Pancreas (tissue), 10 donors: ENCODE data around the gene CEACAM1. TPM values are rescaled to one million over a fixed set of nuclear protein-coding genes. Genes with fewer than 3 reads are reported as not detected.
A peak's percentile ranks its signal among the peaks of the same experiment; 100 is the strongest.

Experiments used
- ATAC-seq, 4 donors: fragments of 200-7000 bp; cut with Tn5 transposase; one replicate each; pipeline versions ENCODE4 v1.8.0 to v1.9.1; 2020; ENCODE audit warnings: mild to moderate bottlenecking in 4 of 4, moderate library complexity in 4 of 4
- DNase-seq, 6 donors: peaks; one replicate each; pipeline ENCODE4 v3.0.0-alpha.2; 2020
- FAIRE-seq: peaks from 2 replicates; lab custom pipeline; 2012; peaks lifted over from hg19 to GRCh38; lab: Jason Lieb, UNC
- H3K27ac ChIP-seq, 4 donors: fragments of 200-600 bp; sonication (generic); 1 replicate in 3 of 4; 2 replicates in 1 of 4; pipeline versions ENCODE4 v1.5.0 to v1.8.0; 2020
- H3K27me3 ChIP-seq, 4 donors: fragments of 200-600 bp; one replicate each; pipeline ENCODE4 v1.8.0; 2021
- H3K36me3 ChIP-seq, 3 donors: fragments of 200-600 bp; sonication (generic) in 1 of 3; one replicate each; pipeline versions ENCODE4 v1.5.0 to v1.8.0; 2020 to 2021
- H3K4me1 ChIP-seq, 3 donors: fragments of 200-600 bp; one replicate each; pipeline ENCODE4 v1.8.0; 2021
- H3K4me3 ChIP-seq, 4 donors: fragments of 200-600 bp; sonication (generic) in 2 of 4; one replicate each; pipeline versions ENCODE4 v1.5.0 to v1.8.0; 2020 to 2021
- H3K9me3 ChIP-seq, 4 donors: fragments of 200-600 bp; one replicate each; pipeline ENCODE4 v1.8.0; 2021
- WGBS, 2 donors: extraction: QIAGEN DNeasy Blood & Tissue Kit; methylation state at CpG; one replicate each; pipeline ENCODE4 v1.1.7; 2013; 5-methylcytosine and 5-hydroxymethylcytosine counted together
- intact Hi-C, 3 donors: fragments of 100-400 bp; cut with DNase I; formaldehyde crosslinking; loops; one replicate each; pipeline versions ENCODE4 v1.11.1 to v1.14.2; 2022
- polyA plus RNA-seq, 2 donors: library from polyadenylated mRNA; stranded (reverse); fragments of 200-250 nt; gene quantifications; one replicate each; pipeline ENCODE4 v1.2.3, GENCODE V29; 2013
- total RNA-seq, 6 donors: library from RNA; stranded (reverse); fragmentation: NEBNext Ultra II Directional in 4 of 6; extraction: Animal tissue kit (Norgen Biotek cat#: 25700) in 4 of 6; gene quantifications; one replicate each; pipeline versions ENCODE4 v1.2.1 to v1.2.4, GENCODE V29; 2021 to 2023
- TF ChIP-seq, protein P1 (sequence below), 4 donors: fragments of 200-600 bp; sonication (generic) in 3 of 4; IDR thresholded peaks; one replicate each; pipeline versions ENCODE4 v1.5.0 to v1.8.0; 2021; ENCODE audit warnings: antibody characterized with exemption in 4 of 4
- donor health status: healthy with polysubstance abuse.
- donor health status: DM: no; HTN: no; CAD: no; lungs with moderate emphysema.
- donor health status: DM: no; HTN: no; CAD: no.
- donor health status: control.
- donor health status: control.
- donor health status: Bipolar disorder and iron deficiency.
- donor health status: DM: yes; HTN: yes; CAD: no.
- donor health status: DM: no; HTN: no; CAD: no.
- donor health status: DM: no; HTN: no; CAD: no.
- donor health status: DM: yes; HTN: yes; CAD: no.

The CEACAM1 gene
- total and polyA plus RNA-seq, 8 donors: 1.3 to 7.2 (median 1.9) TPM

DNA sequence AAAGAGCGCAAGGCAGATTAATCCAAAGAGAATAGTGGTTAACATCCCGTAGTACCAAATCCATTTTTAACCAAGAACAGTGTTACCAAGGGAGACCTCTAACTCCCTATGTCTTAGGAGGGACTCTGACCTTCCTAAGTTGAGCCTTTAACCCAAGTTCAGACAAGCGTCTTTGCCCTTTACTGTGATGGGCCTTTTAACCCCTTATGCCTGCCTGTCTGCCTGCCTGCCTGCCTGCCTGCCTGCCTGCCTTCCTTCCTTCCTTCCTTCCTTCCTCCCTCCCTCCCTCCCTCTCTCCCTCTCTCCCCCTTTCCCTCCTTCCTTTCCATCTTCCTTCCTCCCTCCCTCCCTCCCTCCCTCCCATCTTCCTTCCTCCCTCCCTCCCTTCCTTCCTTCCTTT lies 32.6 kb downstream of the CEACAM1 start:
- TF ChIP-seq, protein P1, sequence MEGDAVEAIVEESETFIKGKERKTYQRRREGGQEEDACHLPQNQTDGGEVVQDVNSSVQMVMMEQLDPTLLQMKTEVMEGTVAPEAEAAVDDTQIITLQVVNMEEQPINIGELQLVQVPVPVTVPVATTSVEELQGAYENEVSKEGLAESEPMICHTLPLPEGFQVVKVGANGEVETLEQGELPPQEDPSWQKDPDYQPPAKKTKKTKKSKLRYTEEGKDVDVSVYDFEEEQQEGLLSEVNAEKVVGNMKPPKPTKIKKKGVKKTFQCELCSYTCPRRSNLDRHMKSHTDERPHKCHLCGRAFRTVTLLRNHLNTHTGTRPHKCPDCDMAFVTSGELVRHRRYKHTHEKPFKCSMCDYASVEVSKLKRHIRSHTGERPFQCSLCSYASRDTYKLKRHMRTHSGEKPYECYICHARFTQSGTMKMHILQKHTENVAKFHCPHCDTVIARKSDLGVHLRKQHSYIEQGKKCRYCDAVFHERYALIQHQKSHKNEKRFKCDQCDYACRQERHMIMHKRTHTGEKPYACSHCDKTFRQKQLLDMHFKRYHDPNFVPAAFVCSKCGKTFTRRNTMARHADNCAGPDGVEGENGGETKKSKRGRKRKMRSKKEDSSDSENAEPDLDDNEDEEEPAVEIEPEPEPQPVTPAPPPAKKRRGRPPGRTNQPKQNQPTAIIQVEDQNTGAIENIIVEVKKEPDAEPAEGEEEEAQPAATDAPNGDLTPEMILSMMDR (IDR thresholded peaks at IDR 0.05): no peak
- DNase-seq: no peak
- intact Hi-C loops: no loop called here
- Histone ChIP-seq H3K9me3 (no peaks in the 10 kb centered on the region), H3K27me3 (no peaks in the 10 kb centered on the region), H3K4me3 (no peak overlapping the region), H3K27ac (no peak overlapping the region), H3K4me1 (peaks cover 0 to 20% (median 17%) of the 10 kb centered on the region in 3 donors), H3K36me3 (no peaks in the 10 kb centered on the region)
- 86 to 92% methylated on average over 3 of the region's 3 CpGs for WGBS, 2 donors
- FAIRE-seq: no peak
- no peak for ATAC-seq

DNA sequence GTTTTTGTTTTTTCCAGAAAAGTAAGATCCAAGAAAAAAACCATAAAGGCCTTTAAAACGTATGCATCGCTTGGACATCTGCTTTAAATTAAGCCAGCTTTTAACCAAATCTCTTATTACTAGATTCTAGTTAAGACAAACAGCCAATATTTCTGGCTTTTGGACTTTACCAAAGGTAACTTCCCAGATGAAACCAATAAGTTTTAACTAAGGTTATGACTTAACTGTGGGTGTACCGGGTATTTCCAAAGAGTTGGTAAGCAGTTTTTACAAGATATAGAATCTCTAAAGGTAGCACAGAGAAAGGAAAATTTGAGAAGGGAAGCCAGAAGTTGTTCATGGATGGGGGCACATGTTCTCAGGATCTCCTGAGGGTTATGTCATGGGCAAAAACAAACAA lies 34.0 kb downstream of the CEACAM1 start:
- TF ChIP-seq, protein P1 (IDR thresholded peaks at IDR 0.05): no peak
- no peak for ATAC-seq
- Histone ChIP-seq H3K9me3 (no peaks in the 10 kb centered on the region), H3K27ac (no peak overlapping the region), H3K27me3 (no peaks in the 10 kb centered on the region), H3K4me1 (peaks cover 0 to 20% (median 19%) of the 10 kb centered on the region in 3 donors), H3K36me3 (no peaks in the 10 kb centered on the region), H3K4me3 (no peak overlapping the region)
- FAIRE-seq: no peak
- intact Hi-C loops: no loop called here
- 88 to 90% methylated on average over 3 of the region's 3 CpGs for WGBS, 2 donors
- no peak for DNase-seq

DNA sequence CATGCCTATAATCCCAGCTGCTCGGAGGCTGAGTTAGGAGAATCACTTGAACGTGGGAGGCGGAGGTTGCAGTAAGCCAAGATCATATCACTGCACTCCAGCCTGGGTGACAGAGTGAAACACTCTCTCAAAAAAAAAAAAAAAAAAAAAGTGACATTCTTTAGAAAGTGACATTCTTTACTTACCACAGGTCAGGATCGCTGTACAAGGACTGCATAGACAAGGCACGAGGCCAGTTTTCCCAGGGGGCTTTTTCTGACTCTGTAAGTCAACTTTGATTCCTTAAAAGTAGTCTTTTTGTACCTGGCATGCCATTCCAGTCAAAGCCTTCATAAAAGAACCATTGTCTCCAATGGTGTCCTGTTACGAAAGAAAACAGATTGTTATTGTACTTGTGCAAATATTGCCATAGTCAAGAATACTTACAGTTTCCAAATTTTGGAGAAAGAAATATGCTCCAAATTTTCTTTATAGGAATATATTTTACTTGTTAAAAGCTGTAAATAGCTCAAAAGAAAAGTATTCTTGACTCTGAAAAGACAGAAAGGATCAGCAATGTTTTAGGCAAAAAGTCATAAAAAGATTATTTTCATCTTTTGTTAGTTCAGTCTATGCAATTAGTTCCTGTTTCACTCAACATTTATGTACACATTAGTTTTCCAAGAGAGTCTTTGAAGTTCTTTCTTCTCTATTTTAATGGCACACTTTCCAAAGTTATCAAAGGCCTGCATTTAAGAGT lies 39.3 kb downstream of the CEACAM1 start:
- no peaks in the 10 kb centered on the region for H3K9me3 ChIP-seq
- 60 to 63% methylated on average over 6 of the region's 6 CpGs for WGBS, 2 donors
- no peaks in the 10 kb centered on the region for H3K36me3 ChIP-seq
- intact Hi-C loops: no loop called here
- peak overlapping the region in 3 of 4 donors; percentile 47 to 59 (median 57) for H3K27ac ChIP-seq
- no peak overlapping the region for H3K4me3 ChIP-seq
- ATAC-seq (peak; percentile 49 to 73 (median 65)), FAIRE-seq (no peak), DNase-seq (peak in 3 of 6 donors; percentile 26 to 29 (median 28))
- TF ChIP-seq, protein P1 (IDR thresholded peaks at IDR 0.05): no peak
- H3K27me3 ChIP-seq: no peaks in the 10 kb centered on the region
- peaks cover 0 to 7% (median 6%) of the 10 kb centered on the region in 3 donors for H3K4me1 ChIP-seq

DNA sequence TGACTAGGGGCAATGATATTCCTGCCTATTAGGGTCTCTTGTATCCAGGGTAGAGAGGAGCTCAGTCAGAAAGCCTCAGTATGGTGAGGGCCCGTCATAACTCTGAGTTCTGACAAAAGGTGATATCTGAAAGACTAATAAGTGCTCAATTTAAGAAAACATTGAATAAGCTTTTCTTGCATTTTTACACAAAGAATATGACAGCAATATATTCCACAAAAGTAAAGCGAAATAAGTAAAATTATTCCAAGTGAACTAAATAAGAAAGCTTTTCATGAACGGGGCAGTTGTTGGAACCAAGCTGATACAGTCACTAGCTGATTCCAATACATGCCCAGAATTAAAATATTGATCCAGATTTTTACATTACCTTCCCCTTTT lies 40.5 kb downstream of the CEACAM1 start:
- TF ChIP-seq, protein P1 (IDR thresholded peaks at IDR 0.05): no peak
- no peaks in the 10 kb centered on the region for H3K36me3 ChIP-seq
- no peaks in the 10 kb centered on the region for H3K9me3 ChIP-seq
- ATAC-seq (no peak), DNase-seq (no peak), FAIRE-seq (no peak)
- H3K4me1 ChIP-seq: peaks cover 0 to 7% (median 6%) of the 10 kb centered on the region in 3 donors
- H3K27ac ChIP-seq: peak overlapping the region in 1 of 4 donors; percentile 47
- 72 to 75% methylated on average over 3 of the region's 3 CpGs for WGBS, 2 donors
- H3K27me3 ChIP-seq: no peaks in the 10 kb centered on the region
- intact Hi-C loops: no loop called here
- H3K4me3 ChIP-seq: no peak overlapping the region
